ENCODE measurements around the gene STRN3. TPM values are rescaled to one million over a fixed set of nuclear protein-coding genes. Genes with fewer than 3 reads are reported as not detected.
"Not testable (repeated sequence)": the region's sequence is repeated elsewhere in the genome, so short reads cannot be mapped to it uniquely, and the experiment has no call there.

Gene STRN3, protein sequence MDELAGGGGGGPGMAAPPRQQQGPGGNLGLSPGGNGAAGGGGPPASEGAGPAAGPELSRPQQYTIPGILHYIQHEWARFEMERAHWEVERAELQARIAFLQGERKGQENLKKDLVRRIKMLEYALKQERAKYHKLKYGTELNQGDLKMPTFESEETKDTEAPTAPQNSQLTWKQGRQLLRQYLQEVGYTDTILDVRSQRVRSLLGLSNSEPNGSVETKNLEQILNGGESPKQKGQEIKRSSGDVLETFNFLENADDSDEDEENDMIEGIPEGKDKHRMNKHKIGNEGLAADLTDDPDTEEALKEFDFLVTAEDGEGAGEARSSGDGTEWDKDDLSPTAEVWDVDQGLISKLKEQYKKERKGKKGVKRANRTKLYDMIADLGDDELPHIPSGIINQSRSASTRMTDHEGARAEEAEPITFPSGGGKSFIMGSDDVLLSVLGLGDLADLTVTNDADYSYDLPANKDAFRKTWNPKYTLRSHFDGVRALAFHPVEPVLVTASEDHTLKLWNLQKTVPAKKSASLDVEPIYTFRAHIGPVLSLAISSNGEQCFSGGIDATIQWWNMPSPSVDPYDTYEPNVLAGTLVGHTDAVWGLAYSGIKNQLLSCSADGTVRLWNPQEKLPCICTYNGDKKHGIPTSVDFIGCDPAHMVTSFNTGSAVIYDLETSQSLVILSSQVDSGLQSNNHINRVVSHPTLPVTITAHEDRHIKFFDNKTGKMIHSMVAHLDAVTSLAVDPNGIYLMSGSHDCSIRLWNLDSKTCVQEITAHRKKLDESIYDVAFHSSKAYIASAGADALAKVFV
- 10 to 100 TPM; 17.7 to 21.7 TPM for total RNA-seq

DNA sequence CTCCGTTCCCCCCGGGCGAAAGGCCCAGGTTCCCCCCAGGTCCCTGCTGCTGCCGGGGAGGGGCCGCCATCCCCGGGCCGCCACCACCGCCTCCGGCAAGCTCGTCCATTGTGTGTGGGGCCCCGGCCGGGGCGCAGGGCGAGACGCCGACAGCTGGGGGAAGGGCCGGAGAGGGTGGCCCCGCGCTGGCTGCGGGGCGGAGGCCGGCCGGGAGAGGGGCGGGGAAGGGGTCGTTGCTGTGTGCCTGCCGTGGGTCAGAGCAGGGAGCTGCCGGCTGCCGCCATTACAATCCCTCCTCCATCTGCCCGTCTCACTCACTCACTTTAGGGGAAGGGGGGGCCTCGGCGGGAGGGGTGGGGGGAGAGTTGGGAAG, at the start of gene STRN3:
TSS of gene STRN3 (minus strand) at position 303 of the 373 bp plus-strand sequence. CDS start at position 109, 194 bp downstream.
- CTCF ChIA-PET = no interaction called here
- POLR2A ChIA-PET = interaction anchor here (0.7 to 1.9 kb wide), 6 partner anchors 23 to 404 kb away, joined by 3 to 14 read pairs (median 4); partner anchors contain the start of gene HECTD1

DNA sequence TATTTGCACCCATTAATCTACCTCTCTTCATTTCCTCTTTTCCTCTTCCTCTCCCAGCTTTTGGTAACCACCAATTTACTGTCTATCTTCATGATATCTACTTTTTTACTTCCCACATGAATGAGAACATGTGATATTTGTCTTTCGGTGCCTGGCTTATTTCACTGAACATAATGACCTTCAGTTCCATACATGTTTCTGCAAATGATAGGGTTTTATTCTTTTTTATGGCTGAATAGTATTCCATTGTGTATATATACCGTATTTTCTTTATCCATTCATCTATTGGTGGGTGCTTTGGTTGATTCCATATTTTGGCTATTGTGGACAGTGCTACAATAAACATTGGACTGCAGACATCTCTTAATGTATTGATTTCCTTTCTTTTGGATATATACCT, 49.0 kb upstream of the STRN3 start:
- POLR2A ChIA-PET = no interaction called here
- CTCF ChIA-PET = no interaction called here

DNA sequence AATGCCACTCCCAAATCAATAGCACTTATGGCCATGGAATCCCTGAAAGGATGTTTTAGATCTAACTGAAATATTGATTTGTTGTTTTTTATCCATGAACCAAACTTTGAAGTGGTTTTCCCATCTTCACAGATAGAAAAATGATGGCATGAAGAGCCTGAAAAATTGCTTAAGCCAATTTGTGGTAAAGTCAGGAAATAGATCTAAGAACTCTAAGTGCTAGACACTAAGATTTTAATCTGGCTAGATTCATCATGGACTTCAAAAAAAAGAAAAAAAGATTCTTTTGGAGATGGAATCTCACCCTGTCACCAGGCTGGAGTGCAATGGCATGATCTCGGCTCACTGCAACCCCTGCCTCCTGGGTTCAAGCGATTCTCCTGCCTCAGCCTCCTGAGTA, 45.0 kb upstream of the STRN3 start:
- ChIA-PET POLR2A (no interaction called here), CTCF (no interaction called here)

DNA sequence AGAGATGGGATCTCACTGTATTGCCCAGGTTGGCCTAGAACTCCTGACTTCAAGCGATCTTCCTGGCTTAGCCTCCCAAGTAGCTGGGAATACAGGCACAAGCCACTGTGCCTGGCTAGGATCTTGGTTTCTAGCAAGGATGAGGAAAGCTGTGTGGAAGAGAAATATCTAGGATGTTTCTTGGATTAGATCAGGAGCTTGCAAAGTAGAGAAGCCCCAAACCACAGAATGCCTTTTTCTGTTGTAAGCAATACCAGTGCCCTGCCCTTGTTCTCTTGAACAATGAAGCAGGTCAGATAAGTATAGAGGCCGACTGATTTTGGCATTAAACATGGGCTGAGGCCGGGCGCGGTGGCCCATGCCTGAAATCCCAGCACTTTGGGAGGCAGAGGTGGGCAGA, 44.3 kb upstream of the STRN3 start:
- ChIA-PET POLR2A (no interaction called here), CTCF (no interaction called here)

DNA sequence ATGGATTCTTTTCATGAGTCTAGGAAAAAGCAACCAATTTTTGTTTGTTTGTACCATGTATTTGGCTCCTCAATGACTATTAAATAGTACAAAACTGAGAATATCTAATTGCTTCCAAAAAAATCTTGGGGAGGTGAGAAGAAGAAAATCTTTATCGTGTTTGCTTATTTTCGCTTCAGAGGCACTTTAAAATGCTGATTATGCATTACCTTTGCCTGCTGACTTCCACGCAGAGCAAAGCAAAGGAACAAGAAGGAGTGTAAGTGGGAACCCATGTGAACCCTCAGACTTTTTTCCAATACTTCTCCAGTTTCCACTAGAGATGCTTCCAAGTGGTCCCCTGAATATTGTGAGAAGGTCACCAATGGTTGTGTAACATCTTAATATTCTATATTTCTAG, 43.2 kb upstream of the STRN3 start:
- POLR2A ChIA-PET = no interaction called here
- CTCF ChIA-PET = no interaction called here

DNA sequence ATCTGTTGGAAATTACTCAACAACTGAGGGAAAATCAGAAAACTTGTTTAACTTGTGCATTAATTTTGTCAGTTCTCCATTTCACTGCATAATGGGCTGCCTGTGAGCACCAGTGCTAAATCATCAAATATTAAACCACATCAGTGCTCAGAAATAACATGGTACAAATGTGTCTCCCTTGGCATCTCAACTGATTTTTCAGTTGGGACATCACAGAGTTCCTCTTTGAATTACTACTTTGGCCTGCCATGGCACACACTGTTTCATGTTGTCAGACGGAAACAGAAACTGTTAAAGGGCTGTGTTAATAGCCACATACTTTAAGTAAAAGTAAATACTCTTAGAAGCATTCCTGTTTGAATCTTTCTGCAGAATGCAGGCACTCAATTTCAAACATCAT, 42.1 kb upstream of the STRN3 start:
- ChIA-PET POLR2A (no interaction called here), CTCF (no interaction called here)

DNA sequence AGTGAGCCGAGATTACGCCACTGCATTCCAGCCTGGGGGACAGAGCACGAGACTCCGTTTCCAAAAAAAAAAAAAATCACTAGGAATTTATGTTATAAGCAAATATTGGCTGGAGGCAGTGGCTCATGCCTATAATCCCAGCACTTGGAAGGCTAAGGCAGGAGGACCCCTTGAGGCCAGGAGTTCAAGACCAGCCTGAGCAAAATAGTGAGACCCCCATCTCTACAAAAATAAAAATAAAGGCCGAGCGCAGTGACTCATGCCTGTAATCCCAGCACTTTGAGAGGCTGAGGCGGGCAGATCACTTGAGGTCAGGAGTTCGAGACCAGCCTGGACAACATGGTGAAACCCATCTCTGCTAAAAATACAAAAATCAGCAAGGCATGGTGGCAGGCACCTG, 36.7 kb upstream of the STRN3 start:
- POLR2A ChIA-PET, CTCF ChIA-PET: not testable (repeated sequence)

DNA sequence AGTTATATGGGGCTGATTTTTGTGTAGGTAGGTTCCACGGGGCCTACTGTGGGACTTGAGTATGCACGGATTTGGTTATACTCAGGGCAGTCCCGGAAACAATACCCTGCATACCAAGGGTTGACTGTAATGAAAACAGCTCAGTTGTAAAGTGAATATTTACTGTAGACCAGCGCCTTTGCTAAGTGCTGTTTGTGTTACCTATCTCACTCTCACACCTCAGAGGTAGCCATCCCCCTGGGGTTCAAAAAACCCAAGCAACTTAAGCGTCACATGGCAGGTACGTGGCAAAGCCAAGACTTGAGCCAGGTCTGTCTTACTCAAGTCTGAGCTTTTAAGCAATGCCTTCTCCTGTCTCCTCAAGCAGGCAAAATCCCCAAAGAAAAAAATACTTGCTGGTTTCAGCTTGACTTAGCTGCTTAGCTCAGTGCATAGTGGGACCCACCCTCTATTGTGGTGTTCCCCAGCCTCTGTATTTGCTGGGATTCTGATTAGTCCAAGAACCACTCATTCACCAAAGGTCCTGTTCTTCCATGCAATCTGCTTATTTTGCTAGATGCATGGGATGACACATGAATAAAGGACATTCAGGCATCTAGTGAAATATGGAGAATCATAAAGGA, 34.2 kb upstream of the STRN3 start:
- POLR2A ChIA-PET = no interaction called here
- CTCF ChIA-PET = no interaction called here

DNA sequence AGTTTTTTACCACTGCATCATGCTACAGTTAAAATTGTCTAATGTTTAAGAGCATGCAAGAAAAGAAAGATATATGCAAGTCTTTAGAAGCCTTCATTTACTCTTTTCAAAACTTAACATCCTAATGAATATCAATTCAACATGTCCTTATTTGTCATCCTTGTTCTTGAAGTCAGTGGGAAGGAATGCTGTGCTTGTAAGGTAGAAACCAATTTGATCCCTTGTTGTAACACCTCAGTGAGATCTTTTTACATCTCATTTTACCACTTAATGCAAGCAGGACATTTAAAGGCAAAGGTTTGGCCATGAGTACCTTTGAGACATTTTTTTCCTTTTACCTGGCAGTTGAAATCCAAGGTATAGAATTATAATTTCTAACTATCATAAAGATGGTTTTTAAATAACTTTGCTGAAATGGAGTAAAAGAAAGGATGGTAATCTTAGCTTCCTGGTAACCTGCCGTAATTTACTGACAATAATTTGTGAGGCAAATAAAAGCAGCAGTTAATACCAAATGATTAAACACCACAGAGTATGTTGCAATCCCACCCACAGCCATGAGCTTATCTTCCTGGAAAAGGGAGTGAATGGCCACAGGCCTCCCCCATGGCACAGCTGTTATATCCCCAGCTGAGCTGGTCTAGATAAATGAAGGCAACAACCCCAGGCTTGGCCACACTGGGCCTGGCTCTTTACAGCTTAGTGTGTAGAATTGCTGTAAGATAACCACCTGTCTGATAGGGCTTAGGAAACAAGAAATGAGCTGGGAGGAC, 33.2 kb upstream of the STRN3 start:
- POLR2A ChIA-PET = interaction anchor here (0.6 kb wide), 1 partner anchor 395 kb away, joined by 6 read pairs; no protein-coding TSS in a partner anchor
- CTCF ChIA-PET = interaction anchor here (0.6 kb wide), 1 partner anchor 13 kb away, joined by 4 read pairs; no protein-coding TSS in a partner anchor

DNA sequence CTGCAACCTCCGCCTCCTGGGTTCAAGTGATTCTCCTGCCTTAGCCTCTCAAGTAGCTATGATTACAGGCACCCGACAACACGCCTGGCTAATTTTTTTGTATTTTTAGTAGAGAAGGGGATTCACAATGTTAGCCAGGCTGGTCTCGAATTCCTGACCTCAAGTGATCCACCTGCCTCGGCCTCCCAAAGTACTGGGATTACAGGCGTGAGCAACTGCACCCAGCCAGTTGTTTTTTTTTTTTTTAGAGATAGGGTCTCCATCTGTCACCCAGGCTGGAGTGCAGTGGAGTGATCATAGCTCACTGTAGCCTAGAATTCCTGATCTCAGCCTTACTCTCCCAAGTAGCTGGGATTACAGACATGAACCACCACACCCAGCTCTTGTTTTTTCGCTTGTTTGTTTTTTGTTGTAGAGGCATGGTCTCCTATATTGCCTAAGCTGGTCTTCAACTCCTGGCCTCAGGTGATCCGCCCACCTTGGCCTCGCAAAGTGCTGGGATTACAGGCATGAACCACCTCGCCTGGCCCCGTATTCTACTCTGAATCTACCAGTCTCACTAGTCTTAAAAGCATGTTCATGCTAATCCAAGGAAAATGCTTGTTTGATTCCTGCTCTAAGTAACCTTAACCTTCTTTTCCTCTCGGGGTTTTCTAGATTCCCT, 31.7 kb upstream of the STRN3 start:
- ChIA-PET POLR2A (no interaction called here), CTCF (interaction anchor here (0.6 kb wide), 1 partner anchor 23 kb away, joined by 3 read pairs; no protein-coding TSS in a partner anchor)

DNA sequence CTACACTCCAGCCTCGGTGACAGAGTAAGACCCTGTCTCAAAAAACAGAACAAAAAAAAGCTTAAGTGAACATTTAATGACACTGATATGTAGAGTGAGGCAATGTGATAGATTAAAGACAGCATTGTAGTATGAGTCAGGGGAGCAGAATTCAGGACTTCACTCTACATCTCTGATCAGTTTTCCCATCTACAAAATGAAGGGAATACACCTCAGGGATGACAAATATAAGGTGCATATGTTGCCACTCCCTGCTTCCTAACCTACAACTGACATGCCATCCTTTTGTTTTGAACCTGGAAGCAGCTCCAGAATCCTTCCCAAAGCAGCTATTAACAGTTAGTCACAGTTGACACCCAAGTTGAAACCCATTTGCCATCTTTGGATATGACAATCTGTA, 30.9 kb upstream of the STRN3 start:
- CTCF ChIA-PET = no interaction called here
- POLR2A ChIA-PET = no interaction called here

DNA sequence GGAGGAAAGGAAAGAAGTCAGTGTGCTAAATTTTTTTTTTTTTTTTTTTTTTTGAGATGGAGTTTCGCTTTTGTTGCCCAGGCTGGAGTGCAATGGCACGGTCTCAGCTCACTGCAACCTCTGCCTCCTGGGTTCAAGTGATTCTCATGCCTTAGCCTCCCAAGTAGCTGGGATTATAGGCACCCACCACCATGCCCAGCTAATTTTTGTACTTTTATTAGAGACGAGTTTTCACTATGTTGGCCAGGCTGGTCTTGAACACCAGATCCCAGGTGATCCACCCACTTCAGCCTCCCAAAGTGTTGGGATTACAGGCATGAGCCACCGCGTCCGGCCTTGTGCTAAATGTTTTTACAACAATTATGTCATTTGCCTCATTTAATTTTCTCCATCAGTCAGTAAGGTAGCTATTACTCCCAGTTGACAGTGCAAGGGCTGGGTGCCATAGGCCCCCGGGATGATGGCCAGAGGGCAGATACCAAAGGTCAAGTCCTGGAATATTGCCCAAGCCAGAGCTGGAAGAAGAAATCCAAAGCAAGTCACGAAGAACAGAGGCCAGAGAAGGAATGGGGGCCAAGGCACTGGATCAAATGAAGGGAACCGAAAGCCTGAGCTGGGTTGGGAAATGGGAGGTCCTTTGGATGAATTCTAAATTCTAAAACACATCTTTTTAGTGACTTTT, 26.9 kb upstream of the STRN3 start:
- CTCF ChIA-PET = interaction anchor here (0.7 kb wide), 2 partner anchors 14 to 48 kb away, joined by 3 to 5 read pairs; no protein-coding TSS in a partner anchor
- POLR2A ChIA-PET = not testable (repeated sequence)

DNA sequence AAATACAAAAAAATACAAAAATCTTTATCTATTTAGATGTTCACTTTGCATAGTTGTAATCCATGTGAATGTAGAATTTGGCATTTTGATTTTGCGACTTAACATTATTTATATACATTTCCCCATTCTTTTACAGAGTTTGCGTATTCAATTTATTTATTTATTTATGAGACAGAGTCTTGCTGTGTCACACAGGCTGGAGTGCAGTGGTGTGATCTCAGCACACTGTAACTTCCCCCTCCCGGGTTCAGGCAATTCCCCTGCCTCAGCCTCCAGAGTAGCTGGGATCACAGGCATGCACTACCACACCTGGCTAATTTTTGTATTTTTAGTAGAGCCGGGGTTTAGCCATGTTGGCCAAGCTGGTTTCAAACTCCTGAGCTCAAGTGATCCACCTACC, 25.3 kb upstream of the STRN3 start:
- POLR2A ChIA-PET = no interaction called here
- CTCF ChIA-PET = no interaction called here

DNA sequence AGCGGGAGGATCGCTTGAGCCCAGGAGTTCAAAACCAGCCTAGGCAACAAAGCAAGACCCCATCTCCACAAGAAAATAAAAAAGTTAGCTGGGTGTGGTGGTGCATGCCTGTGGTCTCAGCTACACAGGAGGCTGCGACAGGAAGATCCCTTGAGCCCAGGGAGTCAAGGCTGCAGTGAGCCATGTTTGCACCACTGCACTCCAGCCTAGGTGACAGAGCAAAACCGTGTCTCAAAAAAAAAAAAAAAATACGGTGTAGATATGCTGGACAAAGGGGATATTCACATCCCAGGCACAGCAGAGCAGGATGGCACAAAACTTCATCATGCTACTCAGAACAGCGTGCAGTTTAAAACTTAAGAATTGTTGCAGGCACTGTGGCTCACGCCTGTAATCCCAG, 24.8 kb upstream of the STRN3 start:
- CTCF ChIA-PET = no interaction called here

DNA sequence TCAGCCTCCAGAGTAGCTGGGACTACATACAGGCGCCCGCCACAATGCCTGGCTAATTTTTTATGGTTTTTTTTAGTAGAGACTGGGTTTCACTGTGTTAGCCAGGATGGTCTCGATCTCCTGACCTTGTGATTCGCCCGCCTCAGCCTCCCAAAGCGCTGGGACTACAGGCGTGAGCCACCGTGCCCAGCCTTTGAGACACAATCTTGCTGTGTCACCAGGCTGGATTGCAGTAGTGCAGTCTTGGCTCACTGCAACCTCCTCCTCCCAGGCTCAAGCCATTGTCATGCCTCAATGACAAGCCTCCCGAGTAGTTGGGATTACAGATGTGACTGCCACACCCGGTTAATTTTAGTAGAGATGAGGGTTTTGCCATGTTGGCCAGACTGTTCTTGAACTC, 21.3 kb upstream of the STRN3 start:
- ChIA-PET POLR2A (no interaction called here), CTCF (no interaction called here)

More for the DNA sequence above, 24.8 kb upstream of the STRN3 start:
- POLR2A ChIA-PET = no interaction called here

DNA sequence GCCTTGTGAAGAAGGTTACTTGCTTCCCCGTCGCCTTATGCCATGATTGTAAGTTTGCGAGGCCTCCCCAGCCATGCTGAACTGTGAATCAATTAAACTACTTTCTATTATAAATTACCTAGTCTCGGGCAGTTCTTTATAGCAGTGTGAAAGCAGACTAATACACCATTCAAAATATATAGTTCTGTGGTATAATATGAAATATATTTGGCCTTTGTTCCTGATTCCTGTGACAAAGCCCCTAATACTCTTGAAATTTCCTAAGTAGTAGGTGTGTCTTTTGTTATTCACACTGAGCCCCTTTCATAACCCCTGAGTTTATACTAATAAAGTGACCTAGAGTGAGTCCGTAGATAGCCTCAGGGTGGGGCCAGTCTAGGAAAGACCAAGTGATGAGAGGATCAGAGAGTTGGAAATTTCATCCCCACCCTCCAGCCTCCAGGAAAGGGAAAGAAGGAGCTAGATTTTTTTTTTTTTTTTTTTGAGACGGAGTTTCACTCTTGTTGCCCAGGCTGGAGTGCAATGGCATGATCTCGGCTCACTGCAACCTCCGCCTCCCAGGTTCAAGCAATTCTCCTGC, 19.4 kb upstream of the STRN3 start:
- ChIA-PET POLR2A (no interaction called here), CTCF (interaction anchor here (0.7 kb wide), 2 partner anchors 14 to 655 kb away, joined by 3 to 4 read pairs; no protein-coding TSS in a partner anchor)

DNA sequence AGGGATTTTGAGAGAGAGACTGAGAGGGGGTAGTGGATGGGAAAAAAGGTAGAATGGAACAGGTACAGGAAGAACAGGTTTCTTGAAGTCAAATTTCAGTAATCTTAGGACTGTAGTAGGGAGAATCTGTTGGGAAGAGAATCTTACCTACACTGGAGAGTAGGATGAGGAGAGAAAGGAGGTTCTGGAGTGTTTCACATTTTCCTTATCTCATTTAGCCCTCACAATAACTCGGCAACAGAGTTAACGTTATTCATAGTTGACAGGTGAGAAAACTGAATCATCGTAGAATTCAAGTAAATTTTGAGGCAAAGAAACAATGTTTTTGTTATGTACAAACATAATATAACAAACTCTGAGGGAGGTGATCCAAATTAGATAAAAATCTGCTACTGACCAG, 17.2 kb upstream of the STRN3 start:
- POLR2A ChIA-PET = no interaction called here

DNA sequence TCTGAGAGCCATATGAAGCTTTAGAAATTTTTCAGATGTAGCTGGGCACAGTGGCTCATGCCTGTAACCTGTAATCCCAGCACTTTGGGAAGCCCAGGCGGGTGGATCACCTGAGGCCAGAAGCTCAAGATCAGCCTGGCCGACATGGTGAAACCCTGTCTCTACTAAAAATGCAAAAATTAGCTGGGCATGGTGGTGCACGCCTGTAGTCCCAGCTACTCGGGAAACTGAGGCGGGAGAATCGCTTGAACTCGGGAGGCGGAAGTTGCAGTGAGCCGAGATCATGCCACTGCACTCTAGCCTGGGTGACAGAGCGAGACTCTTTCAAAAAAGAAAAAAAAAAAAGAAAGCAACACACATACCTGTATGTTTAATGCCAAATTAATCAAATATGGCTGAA, 16.7 kb upstream of the STRN3 start:
- POLR2A ChIA-PET = not testable (repeated sequence)
- CTCF ChIA-PET = interaction anchor here (0.6 to 0.7 kb wide), 2 partner anchors 11 to 13 kb away, joined by 3 read pairs; no protein-coding TSS in a partner anchor

More for the DNA sequence above, 17.2 kb upstream of the STRN3 start:
- CTCF ChIA-PET = interaction anchor here (0.7 kb wide), 1 partner anchor 13 kb away, joined by 3 read pairs; no protein-coding TSS in a partner anchor
